Transverse colon (tissue), 4 donors: ENCODE data around the gene RHOT2. TPM values are rescaled to one million over a fixed set of nuclear protein-coding genes. Genes with fewer than 3 reads are reported as not detected.

ENCODE experiments used
- DNase-seq: peaks from one replicate; pipeline ENCODE4 v3.0.0-alpha.2; 2019
- H3K27ac ChIP-seq, 4 donors: fragments of 200-600 bp; sonication (generic); 2 replicates each; pipeline ENCODE4 v1.5.1; 2016 to 2018; ENCODE audit warnings: inconsistent platforms in 4 of 4
- H3K27me3 ChIP-seq: fragments of 200-600 bp; sonication (generic); 2 replicates; pipeline ENCODE4 v1.5.1; 2017; ENCODE audit warnings: inconsistent platforms
- H3K36me3 ChIP-seq, 4 donors: fragments of 200-600 bp; sonication (generic); 2 replicates each; pipeline ENCODE4 v1.5.1; 2017 to 2019; ENCODE audit warnings: inconsistent platforms in 4 of 4
- H3K4me1 ChIP-seq, 4 donors: fragments of 200-600 bp; sonication (generic); 2 replicates each; pipeline ENCODE4 v1.5.1; 2017 to 2020; ENCODE audit warnings: inconsistent platforms in 4 of 4
- H3K4me3 ChIP-seq, 4 donors: fragments of 200-600 bp; sonication (generic); 1 replicate in 1 of 4; 2 replicates in 3 of 4; pipeline versions ENCODE4 v1.5.1 to v1.6.1; 2017 to 2019; ENCODE audit warnings: inconsistent platforms in 4 of 4
- H3K9me3 ChIP-seq, 2 donors: fragments of 200-600 bp; sonication (generic); 2 replicates each; pipeline ENCODE4 v1.5.1; 2017 to 2019; ENCODE audit warnings: inconsistent platforms in 2 of 2
- EP300 ChIP-seq: sonication (generic); formaldehyde crosslinking; IDR thresholded peaks from one replicate; pipeline ENCODE4 v1.6.1; 2017; ENCODE audit warnings: antibody characterized with exemption, low read depth
- POLR2A ChIP-seq: fragments of 450-650 bp; IDR thresholded peaks from one replicate; pipeline ENCODE4 v1.6.1; 2016; ENCODE audit warnings: antibody characterized with exemption, mild to moderate bottlenecking, moderate library complexity
- POLR2AphosphoS5 ChIP-seq, 3 donors: sonication (generic); formaldehyde crosslinking; IDR thresholded peaks; one replicate each; pipeline ENCODE4 v1.6.1; 2016; ENCODE audit warnings: antibody characterized with exemption in 3 of 3
- WGBS, 2 donors: methylation state at CpG; one replicate each; pipeline ENCODE4 v1.1.5; 2018; ENCODE audit warnings: low coverage in 1 of 2; 5-methylcytosine and 5-hydroxymethylcytosine counted together
- in situ Hi-C, 4 donors: fragments of 200-750 bp; cut with MboI; loops; one replicate each; pipeline versions ENCODE4 v1.15.0 to v1.15.1; 2017; ENCODE audit warnings: low sequenced_read_pairs in 3 of 4, low pct_ligation_motif_present in 1 of 4, low pct_unique_long_range_greater_than_20kb in 1 of 4
- intact Hi-C: fragments of 100-400 bp; cut with DNase I; formaldehyde crosslinking; loops from one replicate; pipeline ENCODE4 v1.15.1; 2023; ENCODE audit warnings: low total_unique reads
- total RNA-seq, 4 donors: library from RNA; depleted of rRNA; stranded (reverse); fragments of >200 nt; gene quantifications; one replicate each; pipeline ENCODE4 v1.1.0, GENCODE V29; 2016
- TF ChIP-seq, protein P1 (sequence below), 5 experiments: fragments of 200-600 bp in 3 of 5; fragments of 450-650 bp in 2 of 5; sonication (generic) in 3 of 5; IDR thresholded peaks; 1 replicate in 2 of 5; 2 replicates in 3 of 5; pipeline ENCODE4 v1.5.1; 2016 to 2017; ENCODE audit warnings: antibody characterized with exemption in 5 of 5, inconsistent platforms in 3 of 5, mild to moderate bottlenecking in 2 of 5, moderate library complexity in 1 of 5

The RHOT2 gene
- total RNA-seq, 4 donors from 2014 or later = 133 to 386 (median 259) TPM

DNA sequence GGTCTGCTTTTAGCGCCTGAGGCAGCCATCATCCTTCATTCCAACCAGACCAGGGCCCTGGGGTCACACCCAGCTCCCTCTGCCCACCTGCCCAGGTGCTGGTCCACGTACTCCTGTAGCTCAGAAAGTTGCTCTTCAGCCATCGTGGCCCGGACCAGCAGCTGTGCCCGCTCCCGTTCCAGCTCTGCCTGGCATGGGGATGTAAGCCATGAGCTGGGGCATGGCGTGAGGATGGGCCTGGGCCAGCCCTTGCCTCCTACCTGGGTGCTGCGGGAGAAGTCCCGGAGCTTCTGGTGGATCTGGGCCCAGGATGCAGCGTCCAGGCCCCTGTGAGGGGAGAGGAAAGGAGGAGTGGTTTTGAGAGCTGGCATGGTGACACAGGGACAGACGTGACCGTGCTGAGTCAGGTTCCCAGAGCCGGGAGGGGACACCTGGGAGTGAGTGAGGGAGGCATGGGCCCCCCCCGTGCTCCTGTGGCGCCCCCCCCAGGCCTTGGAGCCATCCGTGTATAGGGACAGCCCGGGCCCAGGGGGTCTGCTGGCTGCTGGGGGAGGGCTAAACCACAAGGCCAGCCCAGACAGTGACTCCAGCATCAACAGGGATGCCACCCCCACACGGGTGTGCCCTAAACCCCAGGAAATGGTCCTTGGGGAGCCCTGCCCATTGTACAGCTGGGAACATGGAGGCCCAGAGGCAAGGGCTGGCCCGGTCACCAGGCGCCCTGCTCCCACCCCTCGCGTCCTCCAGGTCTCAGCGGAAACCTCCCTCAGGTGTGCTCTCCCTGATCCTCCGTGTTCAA is 55.1 kb downstream of the RHOT2 start:
- Histone ChIP-seq H3K4me3 (no peak overlapping the region), H3K4me1 (peaks cover 35 to 57% (median 52%) of the 10 kb centered on the region in 4 donors), H3K9me3 (no peaks in the 10 kb centered on the region), H3K27me3 (peaks cover 38% of the 10 kb centered on the region), H3K27ac (no peak overlapping the region), H3K36me3 (no peaks in the 10 kb centered on the region)
- no peak for DNase-seq
- TF ChIP-seq POLR2A = no peak
- no peak for TF ChIP-seq POLR2AphosphoS5 (IDR thresholded peaks at IDR 0.05)
- TF ChIP-seq, protein P1, sequence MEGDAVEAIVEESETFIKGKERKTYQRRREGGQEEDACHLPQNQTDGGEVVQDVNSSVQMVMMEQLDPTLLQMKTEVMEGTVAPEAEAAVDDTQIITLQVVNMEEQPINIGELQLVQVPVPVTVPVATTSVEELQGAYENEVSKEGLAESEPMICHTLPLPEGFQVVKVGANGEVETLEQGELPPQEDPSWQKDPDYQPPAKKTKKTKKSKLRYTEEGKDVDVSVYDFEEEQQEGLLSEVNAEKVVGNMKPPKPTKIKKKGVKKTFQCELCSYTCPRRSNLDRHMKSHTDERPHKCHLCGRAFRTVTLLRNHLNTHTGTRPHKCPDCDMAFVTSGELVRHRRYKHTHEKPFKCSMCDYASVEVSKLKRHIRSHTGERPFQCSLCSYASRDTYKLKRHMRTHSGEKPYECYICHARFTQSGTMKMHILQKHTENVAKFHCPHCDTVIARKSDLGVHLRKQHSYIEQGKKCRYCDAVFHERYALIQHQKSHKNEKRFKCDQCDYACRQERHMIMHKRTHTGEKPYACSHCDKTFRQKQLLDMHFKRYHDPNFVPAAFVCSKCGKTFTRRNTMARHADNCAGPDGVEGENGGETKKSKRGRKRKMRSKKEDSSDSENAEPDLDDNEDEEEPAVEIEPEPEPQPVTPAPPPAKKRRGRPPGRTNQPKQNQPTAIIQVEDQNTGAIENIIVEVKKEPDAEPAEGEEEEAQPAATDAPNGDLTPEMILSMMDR (IDR thresholded peaks at IDR 0.05) = no peak
- TF ChIP-seq EP300 = no peak
- in situ Hi-C loops (no loop called here), intact Hi-C loops (no loop called here)
- 88% methylated on average over 24 of the region's 24 CpGs; no CpG with 5 or more reads in 1 of the 2 donors for WGBS, 2 donors

DNA sequence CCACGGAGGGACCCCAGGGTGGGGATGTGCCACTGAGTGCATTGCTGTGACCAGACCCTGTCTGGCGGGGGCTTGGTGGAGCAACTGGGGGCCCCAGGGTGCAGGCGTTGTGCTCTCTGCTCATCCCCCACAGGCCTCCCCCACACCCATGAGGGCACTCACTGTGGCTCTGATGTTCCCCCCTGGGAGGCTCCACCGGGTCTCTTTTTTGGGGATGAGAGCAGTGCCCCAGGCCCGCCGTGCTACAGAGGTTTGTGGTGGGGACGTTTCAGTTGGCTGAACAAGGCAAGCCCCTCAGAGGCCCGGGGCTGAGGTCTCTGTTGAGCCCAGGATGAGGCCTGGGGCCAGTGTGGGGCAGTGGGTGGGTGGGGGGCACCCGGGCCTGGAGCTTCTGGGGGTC is 55.8 kb downstream of the RHOT2 start:
- peaks cover 38 to 57% (median 52%) of the 10 kb centered on the region in 4 donors for H3K4me1 ChIP-seq
- intact Hi-C loops = no loop called here
- H3K27me3 ChIP-seq = peaks cover 45% of the 10 kb centered on the region
- in situ Hi-C loops = no loop called here
- 77 to 100% methylated on average over 1 to 5 of the region's 9 CpGs for WGBS, 2 donors
- H3K9me3 ChIP-seq = no peaks in the 10 kb centered on the region
- no peak overlapping the region for H3K4me3 ChIP-seq
- TF ChIP-seq POLR2A = no peak
- TF ChIP-seq, protein P1 (IDR thresholded peaks at IDR 0.05) = no peak
- no peak for TF ChIP-seq EP300
- TF ChIP-seq POLR2AphosphoS5 (IDR thresholded peaks at IDR 0.05) = no peak
- H3K27ac ChIP-seq = no peak overlapping the region
- no peak for DNase-seq
- no peaks in the 10 kb centered on the region for H3K36me3 ChIP-seq

Other genes starting within 250 kb of the RHOT2 start
- gene RAB11FIP3, start 242.5 kb upstream of the RHOT2 start, total RNA-seq = 10 to 100 TPM; 21.6 to 56.5 (median 42.2) TPM
- gene CAPN15, start 140.4 kb upstream of the RHOT2 start, total RNA-seq = 100 to 1,000 TPM; 108 to 388 (median 175) TPM
- gene PRR35, start 107.7 kb upstream of the RHOT2 start, total RNA-seq = not detected
- under 1 TPM in 3 of 4 donors, not detected in 1; 0.55 to 0.75 (median 0.64) TPM for gene NHLRC4, start 101.1 kb upstream of the RHOT2 start, total RNA-seq
- 100 to 1,000 TPM in 1 of 4 donors, 10 to 100 TPM in 3; 37.4 to 115 (median 56.0) TPM for gene PIGQ, start 98.2 kb upstream of the RHOT2 start, total RNA-seq
- 100 to 1,000 TPM in 2 of 4 donors, 10 to 100 TPM in 2; 54.8 to 111 (median 83.5) TPM for gene RAB40C, start 78.1 kb upstream of the RHOT2 start, total RNA-seq
- 10 to 100 TPM in 1 of 4 donors, 1 to 10 TPM in 3; 2.3 to 13.1 (median 4.2) TPM for gene WFIKKN1, start 37.1 kb upstream of the RHOT2 start, total RNA-seq
- gene METTL26, start 31.8 kb upstream of the RHOT2 start, total RNA-seq = 10 to 100 TPM; 32.6 to 91.8 (median 86.7) TPM
- gene MCRIP2, start 26.3 kb upstream of the RHOT2 start, total RNA-seq = 100 to 1,000 TPM; 158 to 267 (median 211) TPM
- gene WDR90, start 18.8 kb upstream of the RHOT2 start, total RNA-seq = 100 to 1,000 TPM in 2 of 4 donors, 10 to 100 TPM in 2; 23.0 to 166 (median 90.2) TPM
- 10 to 100 TPM in 2 of 4 donors, 1 to 10 TPM in 2; 1.8 to 39.3 (median 8.1) TPM for gene RHBDL1, start 7.5 kb downstream of the RHOT2 start, total RNA-seq
- gene STUB1, start 12.3 kb downstream of the RHOT2 start, total RNA-seq = 100 to 1,000 TPM in 3 of 4 donors, 10 to 100 TPM in 1; 51.9 to 190 (median 134) TPM
- 100 to 1,000 TPM in 1 of 4 donors, 10 to 100 TPM in 3; 40.0 to 261 (median 58.6) TPM for gene JMJD8, start 16.2 kb downstream of the RHOT2 start, total RNA-seq
- 10 to 100 TPM in 2 of 4 donors, 1 to 10 TPM in 2; 3.4 to 15.3 (median 10.0) TPM for gene WDR24, start 22.3 kb downstream of the RHOT2 start, total RNA-seq
- 1 to 10 TPM in 2 of 4 donors, under 1 TPM in 1, not detected in 1; 0.60 to 3.5 (median 1.6) TPM for gene FBXL16, start 37.7 kb downstream of the RHOT2 start, total RNA-seq
- gene METRN, start 47.0 kb downstream of the RHOT2 start, total RNA-seq = 10 to 100 TPM in 3 of 4 donors, 1 to 10 TPM in 1; 4.9 to 47.2 (median 35.2) TPM
- 10 to 100 TPM; 19.7 to 53.0 (median 38.2) TPM for gene ANTKMT, start 53.0 kb downstream of the RHOT2 start, total RNA-seq
- 10 to 100 TPM in 1 of 4 donors, 1 to 10 TPM in 1, under 1 TPM in 2; 0.40 to 24.3 (median 0.98) TPM for gene CCDC78, start 58.3 kb downstream of the RHOT2 start, total RNA-seq
- gene HAGHL, start 59.0 kb downstream of the RHOT2 start, total RNA-seq = 10 to 100 TPM in 1 of 4 donors, 1 to 10 TPM in 3; 1.2 to 12.3 (median 5.5) TPM
- gene CIAO3, start 72.9 kb downstream of the RHOT2 start, total RNA-seq = 100 to 1,000 TPM in 2 of 4 donors, 10 to 100 TPM in 2; 59.1 to 346 (median 102) TPM
- 10 to 100 TPM in 2 of 4 donors, 1 to 10 TPM in 1, not detected in 1; 4.9 to 21.2 (median 10.3) TPM for gene MSLN, start 92.6 kb downstream of the RHOT2 start, total RNA-seq
- 10 to 100 TPM; 16.1 to 71.4 (median 24.8) TPM for gene RPUSD1, start 120.2 kb downstream of the RHOT2 start, total RNA-seq
- gene CHTF18, start 120.5 kb downstream of the RHOT2 start, total RNA-seq = 10 to 100 TPM in 2 of 4 donors, 1 to 10 TPM in 2; 4.6 to 33.4 (median 12.9) TPM
- gene GNG13, start 132.6 kb downstream of the RHOT2 start, total RNA-seq = under 1 TPM in 1 of 4 donors, not detected in 3; 0.48 TPM